HG03066 (cell line): ENCODE data around the gene DOCK3.
"Not testable (repeated sequence)": the region's sequence is repeated elsewhere in the genome, so short reads cannot be mapped to it uniquely, and the experiment has no call there.

ENCODE experiments used
- ATAC-seq: cut with Tn5 transposase; IDR thresholded peaks from one replicate; pipeline ENCODE4 v1.9.1; 2021; ENCODE audit warnings: low read depth; ENCODE audit not compliant: unreplicated experiment

DOCK3 gene

GRCh38 chr3:50953825-50954414 lies 279.2 kb downstream of the DOCK3 start:
- ATAC-seq: no peak

GRCh38 chr3:50961386-50961785 lies 286.7 kb downstream of the DOCK3 start:
- ATAC-seq: no peak

- peak; percentile 52 for ATAC-seq
These were observed 296.8 kb downstream of the DOCK3 start for GRCh38 chr3:50971487-50971924.

GRCh38 chr3:50972029-50972428 lies 297.3 kb downstream of the DOCK3 start:
- no peak for ATAC-seq

- ATAC-seq: not testable (repeated sequence)
These were observed 303.9 kb downstream of the DOCK3 start for GRCh38 chr3:50978586-50978985.

- no peak for ATAC-seq
These were observed 304.4 kb downstream of the DOCK3 start for GRCh38 chr3:50978991-50979667.

GRCh38 chr3:50982540-50983325 lies 308.0 kb downstream of the DOCK3 start:
- no peak for ATAC-seq

- no peak for ATAC-seq
These were observed 309.2 kb downstream of the DOCK3 start for GRCh38 chr3:50983887-50984286.

- ATAC-seq: no peak
These were observed 311.2 kb downstream of the DOCK3 start for GRCh38 chr3:50985893-50986292.

- ATAC-seq: no peak
These were observed 312.0 kb downstream of the DOCK3 start for GRCh38 chr3:50986726-50987125.

GRCh38 chr3:50994537-50994936 lies 319.8 kb downstream of the DOCK3 start:
- ATAC-seq: no peak

GRCh38 chr3:50995085-50995824 lies 320.5 kb downstream of the DOCK3 start:
- ATAC-seq: no peak

- ATAC-seq: no peak
These were observed 327.8 kb downstream of the DOCK3 start for GRCh38 chr3:51002495-51002894.

GRCh38 chr3:51004235-51004634 lies 329.5 kb downstream of the DOCK3 start:
- no peak for ATAC-seq

- no peak for ATAC-seq
These were observed 349.4 kb downstream of the DOCK3 start for GRCh38 chr3:51024121-51024520.

GRCh38 chr3:51024765-51025632 lies 350.3 kb downstream of the DOCK3 start:
- no peak for ATAC-seq

GRCh38 chr3:51031666-51032065 lies 356.9 kb downstream of the DOCK3 start:
- ATAC-seq: no peak

- ATAC-seq: no peak
These were observed 360.9 kb downstream of the DOCK3 start for GRCh38 chr3:51035630-51036029.

GRCh38 chr3:51044982-51045381 lies 370.3 kb downstream of the DOCK3 start:
- ATAC-seq: no peak

- ATAC-seq: no peak
These were observed 377.8 kb downstream of the DOCK3 start for GRCh38 chr3:51052562-51052961.
